KBM-7 (cell line): ENCODE data around the gene SBF2.
"Not testable (repeated sequence)": the region's sequence is repeated elsewhere in the genome, so short reads cannot be mapped to it uniquely, and the experiment has no call there.

Experiments used
- DNase-seq: peaks from one replicate; pipeline ENCODE4 v3.0.0-alpha.2; 2015
- in situ Hi-C: fragments of 300-500 bp; cut with MboI; formaldehyde crosslinking; loops from 2 replicates; pipeline ENCODE4 v1.14.3; 2020; ENCODE audit warnings: low sequenced_read_pairs, low pct_unique_long_range_greater_than_20kb, mixed read lengths

The SBF2 gene

GRCh38 chr11:10049756-10050155, 244.3 kb downstream of the SBF2 start:
- in situ Hi-C loops = no loop called here
- no peak for DNase-seq

DNA sequence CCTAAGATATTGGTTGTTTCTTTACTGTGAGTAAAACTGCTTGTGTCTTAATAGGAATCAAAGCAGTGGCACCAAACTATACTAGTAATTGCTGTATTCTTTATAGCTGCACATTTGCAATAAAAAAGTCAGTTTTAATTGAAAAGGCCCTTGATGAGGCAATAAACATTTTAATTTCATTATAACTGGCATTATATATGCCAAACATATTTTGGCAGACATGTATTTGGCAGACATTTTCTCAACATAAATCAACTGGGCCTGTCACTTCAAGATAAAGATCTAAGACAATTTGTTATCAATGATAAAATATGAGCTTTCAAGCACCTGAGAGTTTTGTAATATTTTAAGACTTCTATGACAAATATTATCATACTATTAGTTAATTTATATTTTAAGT, 245.7 kb downstream of the SBF2 start:
- in situ Hi-C loops = no loop called here
- no peak for DNase-seq

DNA sequence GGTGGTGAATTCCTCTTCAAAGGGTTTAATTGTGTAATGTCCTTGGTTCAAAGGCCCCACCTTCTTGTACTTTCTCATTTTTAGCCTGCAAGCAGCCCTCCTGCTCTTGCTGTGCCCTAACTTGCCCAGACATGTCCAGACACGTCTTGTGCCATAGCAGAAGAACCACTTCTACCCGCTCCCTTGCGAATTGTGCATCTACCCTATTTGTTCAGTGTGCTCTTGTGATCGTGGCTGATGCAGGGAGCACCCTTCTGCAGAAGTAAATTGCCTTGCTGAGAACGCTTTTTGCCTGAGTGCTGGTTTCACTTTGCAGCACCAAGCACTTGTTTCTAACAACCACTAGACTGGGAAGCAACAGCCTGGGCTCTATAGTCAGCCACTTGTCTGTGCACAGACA, 249.4 kb downstream of the SBF2 start:
- in situ Hi-C loops = no loop called here
- DNase-seq = peak; percentile 51

GRCh38 chr11:10042699-10043098, 251.3 kb downstream of the SBF2 start:
- in situ Hi-C loops = no loop called here
- DNase-seq = peak; percentile 43

DNA sequence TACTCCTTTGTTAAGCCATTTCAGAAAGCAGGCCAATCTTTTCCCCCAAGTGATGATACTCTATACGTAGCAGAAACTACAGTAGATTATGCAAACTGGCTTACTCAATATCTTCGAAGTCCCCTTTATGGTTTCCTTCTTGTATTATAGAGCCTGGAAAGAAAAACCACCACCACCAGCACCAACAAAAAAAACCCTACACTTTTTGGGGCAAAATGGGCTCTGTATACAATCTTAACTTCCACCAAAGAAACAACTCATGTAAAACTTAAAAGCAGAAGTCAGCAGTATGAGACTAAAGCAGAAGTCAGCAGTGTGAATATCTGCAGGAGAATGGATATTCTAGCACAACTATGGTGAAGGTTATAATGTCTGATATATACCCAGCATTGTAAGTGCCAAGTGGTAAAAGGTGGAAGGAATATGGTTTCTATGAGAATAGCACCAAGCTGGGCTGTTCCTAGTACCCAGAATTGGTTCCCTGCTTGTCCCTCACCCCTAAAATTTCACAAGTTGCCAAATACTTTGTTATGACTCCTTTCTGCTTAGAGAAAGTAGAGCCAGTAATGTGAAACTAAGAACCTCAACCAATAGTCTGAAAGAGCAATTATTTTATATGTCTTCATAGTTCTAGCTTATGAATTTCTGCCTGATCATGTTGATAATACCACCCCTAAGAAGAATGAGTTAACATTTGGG, 252.1 kb downstream of the SBF2 start:
- in situ Hi-C loops = no loop called here
- peak; percentile 80 for DNase-seq

GRCh38 chr11:10041332-10041731, 252.7 kb downstream of the SBF2 start:
- in situ Hi-C loops = no loop called here

DNA sequence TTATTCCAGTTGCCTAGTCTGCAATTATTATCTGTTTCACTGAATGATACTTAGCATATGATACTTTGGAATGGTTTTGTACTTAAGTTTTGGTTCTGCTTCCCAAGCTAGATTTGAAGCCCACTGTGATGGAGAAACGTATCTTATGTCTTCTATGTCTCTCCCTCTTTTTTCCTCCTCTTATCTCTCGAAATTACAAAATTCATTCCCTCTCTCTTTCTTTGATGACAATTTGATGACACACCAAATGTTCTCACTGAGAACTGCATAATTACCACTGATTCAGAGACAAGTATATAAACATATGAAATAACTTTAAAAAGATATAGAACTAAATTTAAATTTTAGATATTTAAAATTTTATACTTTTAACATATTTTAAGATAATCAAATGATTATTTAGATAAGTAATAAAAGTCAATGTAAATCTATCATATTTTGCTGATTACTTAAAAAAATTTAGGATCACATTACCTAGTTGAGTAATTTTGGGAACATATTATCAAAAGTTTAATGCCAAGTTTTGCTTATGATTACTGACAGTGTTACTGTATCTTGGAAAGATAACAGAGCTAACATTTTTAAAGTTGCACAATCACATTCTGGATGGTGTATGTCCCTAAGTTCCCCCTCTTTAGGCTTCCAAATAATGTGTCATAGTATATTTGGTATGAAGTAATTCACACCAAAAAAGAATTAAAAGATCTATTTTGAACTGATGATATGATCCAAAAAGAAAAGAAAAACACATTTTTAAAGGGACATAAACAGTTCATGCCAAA, 255.3 kb downstream of the SBF2 start:
- no peak for DNase-seq
- in situ Hi-C loops = no loop called here

More at GRCh38 chr11:10041332-10041731, 252.7 kb downstream of the SBF2 start:
- no peak for DNase-seq

GRCh38 chr11:10035932-10036331, 258.1 kb downstream of the SBF2 start:
- in situ Hi-C loops, DNase-seq: not testable (repeated sequence)

- DNase-seq = no peak
Measured at GRCh38 chr11:10032935-10033334, 261.1 kb downstream of the SBF2 start.

DNA sequence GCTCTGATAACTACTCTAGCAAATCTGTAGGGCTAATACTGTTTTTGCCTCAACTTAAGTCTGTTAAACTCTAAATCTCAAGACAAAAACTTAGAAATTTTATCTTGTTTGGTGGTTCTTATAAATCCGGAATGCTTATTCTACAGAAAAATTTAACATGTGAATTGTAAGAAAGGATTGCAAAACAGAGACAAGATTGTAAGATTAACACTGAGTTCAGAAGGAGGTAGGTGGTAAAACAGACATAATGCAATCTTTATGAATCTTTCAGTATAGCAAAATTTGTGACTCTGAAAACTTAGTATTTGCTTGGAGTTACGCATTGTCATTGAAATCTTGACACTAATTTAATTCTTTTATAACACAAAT, 263.9 kb downstream of the SBF2 start:
- DNase-seq = no peak
- in situ Hi-C loops = no loop called here

More at GRCh38 chr11:10032935-10033334, 261.1 kb downstream of the SBF2 start:
- in situ Hi-C loops = no loop called here

DNA sequence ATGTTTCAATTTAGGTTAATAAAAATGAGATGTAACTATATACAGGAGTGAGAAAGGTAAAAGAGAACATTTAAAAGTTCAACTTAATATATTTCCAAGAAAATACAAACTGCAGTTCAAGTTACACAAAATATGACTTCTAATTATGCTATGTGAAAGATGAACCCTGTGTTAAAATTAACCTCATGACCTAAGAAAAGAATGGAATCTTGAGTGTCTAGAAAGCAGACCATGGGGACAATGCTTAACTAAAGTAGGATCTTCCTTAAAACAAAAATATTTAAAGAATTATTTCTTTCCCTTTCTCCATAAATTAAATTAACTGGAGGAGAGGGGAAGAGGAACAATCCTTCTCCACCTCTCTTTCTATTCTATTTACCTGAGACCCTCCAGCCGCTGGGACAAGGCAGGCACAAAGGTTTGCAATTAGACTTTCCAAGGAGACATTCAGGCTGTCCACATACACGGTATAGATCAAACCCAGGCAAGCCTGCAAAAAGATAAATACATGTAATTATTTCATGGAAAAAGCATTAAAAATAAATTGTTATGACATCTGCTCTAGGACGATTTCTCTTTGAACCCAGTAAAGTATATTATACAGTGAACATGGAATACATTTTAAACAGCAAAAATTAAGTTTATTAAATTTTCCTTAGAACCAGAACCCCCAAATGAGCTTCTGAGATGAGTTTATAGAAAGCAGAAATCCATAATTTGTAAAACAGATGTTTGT, 264.5 kb downstream of the SBF2 start:
- in situ Hi-C loops = no loop called here
- no peak for DNase-seq

- in situ Hi-C loops = no loop called here
- no peak for DNase-seq
Measured at GRCh38 chr11:10026514-10026913, 267.5 kb downstream of the SBF2 start.

DNA sequence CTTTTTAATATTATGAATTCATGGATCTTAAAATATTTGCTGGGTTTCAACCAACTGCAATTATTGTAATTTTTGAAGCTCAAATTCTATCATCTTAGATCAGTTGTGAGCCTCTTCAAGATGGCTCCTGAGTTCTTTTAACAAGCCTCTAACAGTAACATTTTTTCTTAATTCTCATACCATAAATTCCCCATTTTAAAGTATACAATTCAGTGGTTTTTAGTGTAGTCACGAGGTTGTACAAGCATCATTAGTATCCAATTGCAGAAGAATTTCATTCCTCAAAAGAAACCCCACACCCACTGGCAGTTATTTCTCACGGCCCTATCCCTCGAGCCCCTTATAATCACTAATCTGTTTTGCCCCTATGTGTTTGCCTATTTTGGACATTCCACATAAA, 270.8 kb downstream of the SBF2 start:
- no peak for DNase-seq
- in situ Hi-C loops = no loop called here

GRCh38 chr11:10022764-10023163, 271.3 kb downstream of the SBF2 start:
- no peak for DNase-seq
- in situ Hi-C loops = no loop called here

- peak; percentile 33 for DNase-seq
- in situ Hi-C loops = no loop called here
Measured at GRCh38 chr11:10021563-10021962, 272.5 kb downstream of the SBF2 start.

GRCh38 chr11:10019906-10020682, 273.9 kb downstream of the SBF2 start:
- peak; percentile 58 for DNase-seq
- in situ Hi-C loops = no loop called here

GRCh38 chr11:10017911-10018310, 276.1 kb downstream of the SBF2 start:
- no peak for DNase-seq
- in situ Hi-C loops = no loop called here

DNA sequence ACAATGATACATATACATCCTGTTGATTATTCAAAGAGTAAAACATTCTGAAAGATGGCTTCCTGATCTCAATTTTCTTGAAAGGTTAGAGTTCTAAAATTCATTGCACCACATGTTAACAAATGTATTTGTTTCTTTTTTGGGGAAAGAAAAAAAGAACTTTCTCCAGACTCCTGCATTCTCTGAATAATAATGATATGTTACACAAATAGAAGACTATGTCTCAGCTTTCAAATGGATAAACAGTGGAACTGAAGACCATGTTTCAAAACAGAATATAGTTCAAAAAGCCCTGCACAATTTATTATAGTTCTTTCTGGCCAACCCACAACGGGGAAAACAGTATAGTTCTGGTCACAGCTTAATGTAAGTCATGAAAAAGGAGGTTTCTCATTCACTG, 277.0 kb downstream of the SBF2 start:
- in situ Hi-C loops = no loop called here
- DNase-seq = no peak

- in situ Hi-C loops = no loop called here
- DNase-seq = no peak
Measured at GRCh38 chr11:10012068-10012467, 282.0 kb downstream of the SBF2 start.
